Endothelial cell of umbilical vein (primary cell): Measurements from ENCODE around the gene ZBTB12. TPM values are rescaled to one million over a fixed set of nuclear protein-coding genes. Genes with fewer than 3 reads are reported as not detected.

Experiments
- BruUV-seq: library from RNA; stranded (reverse); fragments of 400-500 nt; replicated peaks from 2 replicates; lab custom pipeline; 2021; lab: Mats Ljungman, UMichigan
- CTCF ChIA-PET: fragments of 300-600, 350-600 bp; sonication (Branson Sonifier 250); formaldehyde crosslinking; loops from one replicate; lab custom pipeline; 2021; ENCODE audit warnings: antibody characterized with exemption, inconsistent platforms; lab: Charles Lee
- POLR2A ChIA-PET: fragments of 300-600, 350-600 bp; sonication (Branson Sonifier 250); formaldehyde crosslinking; loops from one replicate; lab custom pipeline; 2021; ENCODE audit warnings: antibody characterized with exemption, inconsistent platforms; lab: Charles Lee
- DNase-seq: peaks from one replicate; pipeline ENCODE4 v3.0.0-alpha.2; 2011; ENCODE audit warnings: low read depth, low spot score
- FAIRE-seq: peaks from 2 replicates; lab custom pipeline; 2011; peaks lifted over from hg19 to GRCh38; lab: Jason Lieb, UNC
- H2AFZ ChIP-seq: 2 replicates; pipeline ENCODE4 v1.6.0; 2012; ENCODE audit warnings: low read depth, low read length, control low read depth, inconsistent platforms
- H3K27ac ChIP-seq: 2 replicates; pipeline ENCODE4 v1.5.1; 2011; ENCODE audit warnings: low read depth, mild to moderate bottlenecking, control low read depth, low read length, moderate library complexity; ENCODE audit not compliant: insufficient read depth
- H3K27me3 ChIP-seq, 2 experiments: 2 replicates each; pipeline versions ENCODE4 v1.6.0 to v1.6.1; 2011; ENCODE audit warnings: low read length in 2 of 2, mixed read lengths in 1 of 2; ENCODE audit not compliant: control insufficient read depth in 2 of 2, insufficient read depth in 2 of 2
- H3K36me3 ChIP-seq, 2 experiments: 2 replicates in 1 of 2; 3 replicates in 1 of 2; pipeline ENCODE4 v1.5.1; 2011; ENCODE audit warnings: low read length in 2 of 2, mild to moderate bottlenecking in 1 of 2, moderate library complexity in 1 of 2; ENCODE audit not compliant: control insufficient read depth in 2 of 2, insufficient read depth in 2 of 2; ENCODE audit errors: extremely low read depth in 1 of 2
- H3K4me1 ChIP-seq: 3 replicates; pipeline ENCODE4 v1.5.1; 2011; ENCODE audit warnings: mild to moderate bottlenecking, low read length; ENCODE audit not compliant: control insufficient read depth, insufficient read depth; ENCODE audit errors: extremely low read depth
- H3K4me2 ChIP-seq: 2 replicates; pipeline ENCODE4 v1.6.1; 2011; ENCODE audit warnings: low read length, control low read depth, mixed read lengths; ENCODE audit not compliant: insufficient read depth
- H3K4me3 ChIP-seq, 3 experiments: fragments of 200-600 bp in 1 of 3; sonication (generic), shearing (Covaris generic) in 1 of 3; replicated peaks in 1 of 3; 2 replicates each; pipeline ENCODE4 v1.5.1; 2011 to 2016; ENCODE audit warnings: control low read depth in 3 of 3, low read length in 3 of 3, mild to moderate bottlenecking in 2 of 3, inconsistent platforms in 1 of 3, low read depth in 1 of 3, moderate library complexity in 1 of 3; ENCODE audit not compliant: insufficient read depth in 1 of 3
- H3K79me2 ChIP-seq: 2 replicates; pipeline ENCODE4 v1.6.0; 2012; ENCODE audit warnings: low read length, inconsistent platforms; ENCODE audit not compliant: control insufficient read depth, insufficient read depth
- H3K9ac ChIP-seq: replicated peaks from 2 replicates; pipeline ENCODE3; 2011; ENCODE audit warnings: low read length, control low read depth; ENCODE audit not compliant: insufficient read depth; ENCODE audit errors: extremely low read depth
- H3K9me1 ChIP-seq: replicated peaks from 3 replicates; pipeline ENCODE4 v1.6.0; 2011; ENCODE audit warnings: mild to moderate bottlenecking, low read length; ENCODE audit not compliant: control insufficient read depth, insufficient read depth; ENCODE audit errors: extremely low read depth
- H3K9me3 ChIP-seq: replicated peaks from 2 replicates; pipeline ENCODE4 v1.5.1; 2012; ENCODE audit warnings: low read length, inconsistent platforms; ENCODE audit not compliant: control insufficient read depth, insufficient read depth
- H4K20me1 ChIP-seq: replicated peaks from 2 replicates; pipeline ENCODE3; 2011; ENCODE audit warnings: mild to moderate bottlenecking, low read length; ENCODE audit not compliant: control insufficient read depth, insufficient read depth; ENCODE audit errors: extremely low read depth
- EZH2 ChIP-seq: IDR thresholded peaks from 2 replicates; pipeline ENCODE4 v1.6.1; 2012; ENCODE audit warnings: borderline replicate concordance, low read depth, mild to moderate bottlenecking, moderate library complexity, low read length, inconsistent platforms; ENCODE audit not compliant: severe bottlenecking
- FOS ChIP-seq: IDR thresholded peaks from 2 replicates; pipeline ENCODE4 v1.6.1; 2011; ENCODE audit warnings: mild to moderate bottlenecking, low read length, moderate library complexity, borderline replicate concordance; ENCODE audit not compliant: insufficient read depth
- GATA2 ChIP-seq: IDR thresholded peaks from 2 replicates; pipeline ENCODE4 v1.7.0; 2011; ENCODE audit warnings: low read depth, mild to moderate bottlenecking, moderate library complexity, mixed read lengths, low read length; ENCODE audit not compliant: insufficient read length, insufficient read depth
- JUN ChIP-seq: IDR thresholded peaks from 2 replicates; pipeline ENCODE4 v1.6.1; 2011; ENCODE audit warnings: borderline replicate concordance, low read depth; ENCODE audit not compliant: insufficient read length, insufficient read depth
- MYC ChIP-seq: IDR thresholded peaks from one replicate; pipeline ENCODE4 v1.6.1; 2011; ENCODE audit warnings: mild to moderate bottlenecking, low read depth, low read length
- POLR2A ChIP-seq: IDR thresholded peaks from 2 replicates; pipeline ENCODE4 v1.6.1; 2012; ENCODE audit warnings: low read depth, mild to moderate bottlenecking, control low read depth, low read length
- POLR2AphosphoS5 ChIP-seq: IDR thresholded peaks from 2 replicates; pipeline ENCODE4 v1.6.1; 2012; ENCODE audit warnings: low read depth, mild to moderate bottlenecking, control low read depth, low read length, moderate library complexity; ENCODE audit not compliant: insufficient read depth
- dilution Hi-C: fragments of 300-500 bp; cut with MboI; formaldehyde crosslinking; loops from one replicate; pipeline ENCODE4 v1.15.0; 2019; ENCODE audit warnings: low sequenced_read_pairs; ENCODE audit not compliant: extremely low pct_ligation_motif_present
- intact Hi-C: fragments of 100-400 bp; cut with micrococcal nuclease; formaldehyde crosslinking; loops from one replicate; pipeline ENCODE4 v1.10.0; 2022
- polyA plus RNA-seq, 4 experiments: library from polyadenylated mRNA; depleted of rRNA in 3 of 4; stranded (reverse) in 3 of 4; unstranded in 1 of 4; fragments of >200 nt; gene quantifications; 2 replicates each; pipeline versions ENCODE4 v1.2.1 to v1.2.3, GENCODE V29; 2011 to 2012; ENCODE audit warnings: missing spikeins in 1 of 4
- total RNA-seq: library from RNA; stranded (reverse); gene quantifications from 2 replicates; pipeline ENCODE4 v1.2.3, GENCODE V29; 2021
- TF ChIP-seq, protein P1 (sequence below), 2 donors: IDR thresholded peaks; 1 replicate in 1 of 2; 2 replicates in 1 of 2; pipeline ENCODE4 v1.5.1; 2011; ENCODE audit warnings: low read length in 2 of 2, mild to moderate bottlenecking in 2 of 2, moderate library complexity in 2 of 2, control low read depth in 1 of 2, inconsistent platforms in 1 of 2, low read depth in 1 of 2; ENCODE audit not compliant: insufficient read depth in 1 of 2; ENCODE audit errors: extremely low read depth in 1 of 2
- TF ChIP-seq, protein P2 (sequence below): IDR thresholded peaks from 2 replicates; pipeline ENCODE4 v1.6.1; 2011; ENCODE audit not compliant: insufficient read depth, insufficient read length

The ZBTB12 gene
- total and polyA plus RNA-seq, 2 donors (not counting 3 experiments of a cell fraction or from before 2014, with no cell fraction given): 2.9 to 4.9 TPM

DNA sequence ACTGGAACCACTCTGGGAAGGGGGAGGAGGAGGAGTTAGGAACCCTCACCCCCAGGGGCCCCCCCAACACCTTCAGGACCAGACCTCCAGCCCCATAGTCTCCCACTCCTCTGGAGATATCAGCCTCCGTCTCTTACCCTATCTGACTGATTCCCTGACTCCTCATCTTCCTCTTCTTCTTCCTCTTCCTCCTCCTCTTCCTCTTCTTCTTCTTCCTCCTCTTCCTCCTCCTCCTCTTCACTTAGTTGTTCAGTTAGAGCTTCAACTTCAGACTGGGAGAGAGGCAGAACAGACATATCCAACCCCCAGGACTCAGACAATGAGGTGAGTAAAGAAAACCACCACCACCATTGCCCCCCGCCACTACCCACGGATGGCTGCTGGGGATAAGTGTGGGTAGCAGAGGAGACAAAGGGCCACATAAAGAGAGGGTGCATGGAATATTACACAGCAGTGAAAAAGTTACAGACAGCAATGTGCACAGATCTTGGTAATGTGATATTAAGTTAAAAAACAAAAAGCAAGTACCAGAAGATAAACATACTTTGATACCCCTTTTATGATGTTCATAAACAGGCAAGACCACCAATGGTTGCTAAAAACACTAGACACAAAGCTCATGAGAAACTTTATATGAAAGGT is 12.4 kb downstream of the ZBTB12 start:
- no peak overlapping the region for H3K4me2 ChIP-seq
- FAIRE-seq (no peak), DNase-seq (no peak)
- dilution Hi-C loops (no loop called here), intact Hi-C loops (loop anchor here (2.0 kb wide), 1 partner anchor 209 kb away; the partner anchor contains the start of gene LY6G5C)
- H3K9me3 ChIP-seq: no peaks in the 10 kb centered on the region
- H2AFZ ChIP-seq: no peak overlapping the region
- H4K20me1 ChIP-seq: no peaks in the 10 kb centered on the region
- POLR2A ChIA-PET: interaction anchor here (0.6 kb wide), 1 partner anchor 1475 kb away, joined by 3 read pairs; no protein-coding TSS in a partner anchor
- no peaks in the 10 kb centered on the region for H3K9me1 ChIP-seq
- peaks cover 8 to 42% of the 10 kb centered on the region in 2 experiments for H3K36me3 ChIP-seq
- H3K27ac ChIP-seq: no peak overlapping the region
- no peaks in the 10 kb centered on the region for H3K27me3 ChIP-seq
- CTCF ChIA-PET: interaction anchor here (1.0 to 2.7 kb wide), 8 partner anchors 9 to 63 kb away, joined by 3 to 10 read pairs (median 6); no protein-coding TSS in a partner anchor
- no TSS peak for BruUV-seq
- no peak overlapping the region for H3K9ac ChIP-seq
- no peaks in the 10 kb centered on the region for H3K79me2 ChIP-seq
- H3K4me1 ChIP-seq: no peaks in the 10 kb centered on the region
- no peak overlapping the region for H3K4me3 ChIP-seq
- TF ChIP-seq POLR2A (no peak), MYC (no peak), FOS (no peak), JUN (no peak), GATA2 (no peak), EZH2 (no peak), POLR2AphosphoS5 (no peak)
- TF ChIP-seq, protein P1, sequence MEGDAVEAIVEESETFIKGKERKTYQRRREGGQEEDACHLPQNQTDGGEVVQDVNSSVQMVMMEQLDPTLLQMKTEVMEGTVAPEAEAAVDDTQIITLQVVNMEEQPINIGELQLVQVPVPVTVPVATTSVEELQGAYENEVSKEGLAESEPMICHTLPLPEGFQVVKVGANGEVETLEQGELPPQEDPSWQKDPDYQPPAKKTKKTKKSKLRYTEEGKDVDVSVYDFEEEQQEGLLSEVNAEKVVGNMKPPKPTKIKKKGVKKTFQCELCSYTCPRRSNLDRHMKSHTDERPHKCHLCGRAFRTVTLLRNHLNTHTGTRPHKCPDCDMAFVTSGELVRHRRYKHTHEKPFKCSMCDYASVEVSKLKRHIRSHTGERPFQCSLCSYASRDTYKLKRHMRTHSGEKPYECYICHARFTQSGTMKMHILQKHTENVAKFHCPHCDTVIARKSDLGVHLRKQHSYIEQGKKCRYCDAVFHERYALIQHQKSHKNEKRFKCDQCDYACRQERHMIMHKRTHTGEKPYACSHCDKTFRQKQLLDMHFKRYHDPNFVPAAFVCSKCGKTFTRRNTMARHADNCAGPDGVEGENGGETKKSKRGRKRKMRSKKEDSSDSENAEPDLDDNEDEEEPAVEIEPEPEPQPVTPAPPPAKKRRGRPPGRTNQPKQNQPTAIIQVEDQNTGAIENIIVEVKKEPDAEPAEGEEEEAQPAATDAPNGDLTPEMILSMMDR (IDR thresholded peaks at IDR 0.05; ENCODE audit: extremely low read depth in 1 of 2, insufficient read depth in 1 of 2, low read depth in 1 of 2, low read length in 2 of 2): no peak
- TF ChIP-seq, protein P2, sequence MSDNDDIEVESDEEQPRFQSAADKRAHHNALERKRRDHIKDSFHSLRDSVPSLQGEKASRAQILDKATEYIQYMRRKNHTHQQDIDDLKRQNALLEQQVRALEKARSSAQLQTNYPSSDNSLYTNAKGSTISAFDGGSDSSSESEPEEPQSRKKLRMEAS: no peak
